H1 (cell line): ENCODE data around the gene STARD13. TPM values are rescaled to one million over a fixed set of nuclear protein-coding genes. Genes with fewer than 3 reads are reported as not detected.

Experiments used
- CTCF ChIA-PET: fragments of 300-600 bp; sonication (Branson Sonifier 250); formaldehyde crosslinking; loops from one replicate; lab custom pipeline; 2021; ENCODE audit not compliant: partially characterized antibody; lab: Charles Lee
- POLR2A ChIA-PET: fragments of 300-600 bp; sonication (Branson Sonifier 250); formaldehyde crosslinking; loops from one replicate; lab custom pipeline; 2021; ENCODE audit warnings: inconsistent platforms; ENCODE audit not compliant: partially characterized antibody; lab: Charles Lee
- DNase-seq, 2 experiments: peaks; one replicate each; pipeline versions ENCODE4 v3.0.0 to v3.0.0-alpha.2; 2010 to 2022; ENCODE audit warnings: low spot score in 2 of 2, low read depth in 1 of 2, mixed read lengths in 1 of 2
- FAIRE-seq: peaks from 2 replicates; lab custom pipeline; 2011; peaks lifted over from hg19 to GRCh38; lab: Jason Lieb, UNC
- H2AFZ ChIP-seq: 2 replicates; pipeline ENCODE4 v1.8.1; 2012; ENCODE audit warnings: low read length, inconsistent platforms
- H2AK5ac ChIP-seq: 2 replicates; pipeline ENCODE4 v1.6.1; 2013; ENCODE audit warnings: low read depth, low read length
- H2BK120ac ChIP-seq: replicated peaks from 2 replicates; pipeline ENCODE3; 2013; ENCODE audit warnings: low read depth, low read length, inconsistent platforms
- H2BK12ac ChIP-seq: 2 replicates; pipeline ENCODE4 v1.6.1; 2013; ENCODE audit warnings: low read depth, low read length
- H2BK15ac ChIP-seq: 2 replicates; pipeline ENCODE4 v1.6.1; 2013; ENCODE audit warnings: low read length
- H2BK20ac ChIP-seq: 2 replicates; pipeline ENCODE4 v1.6.1; 2013; ENCODE audit warnings: low read length
- H2BK5ac ChIP-seq: 2 replicates; pipeline ENCODE4 v1.6.1; 2013; ENCODE audit warnings: low read depth, low read length
- H3K14ac ChIP-seq: 2 replicates; pipeline ENCODE4 v1.6.1; 2013; ENCODE audit warnings: inconsistent platforms; ENCODE audit not compliant: insufficient read length
- H3K18ac ChIP-seq: 2 replicates; pipeline ENCODE4 v1.6.1; 2013; ENCODE audit warnings: low read length; ENCODE audit errors: extremely low read depth
- H3K23ac ChIP-seq: 2 replicates; pipeline ENCODE4 v1.6.1; 2013; ENCODE audit warnings: inconsistent platforms; ENCODE audit not compliant: insufficient read length
- H3K23me2 ChIP-seq: 2 replicates; pipeline ENCODE4 v1.6.1; 2013; ENCODE audit warnings: low read depth, low read length
- H3K27ac ChIP-seq: 2 replicates; pipeline ENCODE4 v1.6.1; 2011; ENCODE audit warnings: low read depth, low read length, inconsistent platforms
- H3K27me3 ChIP-seq, 4 experiments: replicated peaks in 1 of 4; 1 replicate in 1 of 4; 2 replicates in 3 of 4; pipeline versions ENCODE4 v1.6.1 to v1.8.1; 2011 to 2013; ENCODE audit warnings: low read length in 3 of 4, mild to moderate bottlenecking in 3 of 4, inconsistent platforms in 2 of 4, mixed read lengths in 2 of 4, moderate library complexity in 1 of 4; ENCODE audit not compliant: control insufficient read depth in 3 of 4, insufficient read depth in 3 of 4; ENCODE audit errors: extremely low read depth in 1 of 4
- H3K36me3 ChIP-seq, 4 experiments: 2 replicates each; pipeline versions ENCODE4 v1.6.1 to v1.8.1; 2011 to 2013; ENCODE audit warnings: mild to moderate bottlenecking in 4 of 4, low read length in 3 of 4, moderate library complexity in 2 of 4, control low read depth in 1 of 4, inconsistent platforms in 1 of 4; ENCODE audit not compliant: insufficient read depth in 4 of 4, control insufficient read depth in 2 of 4
- H3K4ac ChIP-seq: replicated peaks from 2 replicates; pipeline ENCODE3; 2013; ENCODE audit warnings: low read length, low read depth, mixed read lengths, inconsistent platforms; ENCODE audit not compliant: insufficient read length
- H3K4me1 ChIP-seq, 4 experiments: replicated peaks in 1 of 4; 1 replicate in 1 of 4; 2 replicates in 3 of 4; pipeline versions ENCODE4 v1.6.1 to v1.8.1; 2011 to 2013; ENCODE audit warnings: low read length in 3 of 4, inconsistent platforms in 2 of 4, mixed read lengths in 1 of 4; ENCODE audit not compliant: insufficient read depth in 4 of 4, control insufficient read depth in 3 of 4
- H3K4me2 ChIP-seq, 2 experiments: 2 replicates each; pipeline versions ENCODE4 v1.6.1 to v1.8.1; 2011 to 2013; ENCODE audit warnings: low read depth in 2 of 2, low read length in 2 of 2, control low read depth in 1 of 2, inconsistent platforms in 1 of 2, mild to moderate bottlenecking in 1 of 2; ENCODE audit not compliant: insufficient read depth in 1 of 2
- H3K4me3 ChIP-seq, 4 experiments: fragments of 200-600, 300-600 bp in 1 of 4; sonication (generic), shearing (Covaris generic), sonication (Bioruptor Twin) in 1 of 4; 2 replicates each; pipeline versions ENCODE4 v1.5.1 to v1.8.1; 2011 to 2016; ENCODE audit warnings: low read length in 4 of 4, low read depth in 3 of 4, control low read depth in 2 of 4, inconsistent platforms in 2 of 4, mild to moderate bottlenecking in 2 of 4, mixed read lengths in 1 of 4, moderate library complexity in 1 of 4; ENCODE audit not compliant: insufficient read depth in 2 of 4; ENCODE audit errors: extremely low read depth in 1 of 4
- H3K56ac ChIP-seq: replicated peaks from 2 replicates; pipeline ENCODE3; 2013; ENCODE audit warnings: low read depth, mild to moderate bottlenecking, mixed read lengths, low read length, inconsistent platforms; ENCODE audit not compliant: insufficient read length
- H3K79me1 ChIP-seq: 2 replicates; pipeline ENCODE4 v1.6.1; 2013; ENCODE audit warnings: low read depth, low read length, control low read depth
- H3K79me2 ChIP-seq, 2 experiments: 2 replicates each; pipeline versions ENCODE4 v1.6.1 to v1.8.1; 2012 to 2013; ENCODE audit warnings: low read length in 2 of 2, mild to moderate bottlenecking in 2 of 2, inconsistent platforms in 1 of 2; ENCODE audit not compliant: insufficient read depth in 2 of 2, control insufficient read depth in 1 of 2
- H3K9ac ChIP-seq, 4 experiments: replicated peaks in 1 of 4; 1 replicate in 1 of 4; 2 replicates in 3 of 4; pipeline versions ENCODE4 v1.6.1 to v1.8.1; 2011 to 2013; ENCODE audit warnings: low read depth in 3 of 4, low read length in 3 of 4, control low read depth in 2 of 4, mild to moderate bottlenecking in 2 of 4, moderate library complexity in 2 of 4, inconsistent platforms in 1 of 4; ENCODE audit errors: extremely low read depth in 1 of 4
- H3K9me3 ChIP-seq, 2 experiments: 2 replicates each; pipeline versions ENCODE4 v1.6.1 to v1.8.1; 2012 to 2013; ENCODE audit warnings: mild to moderate bottlenecking in 2 of 2, moderate library complexity in 2 of 2, control low read depth in 1 of 2, inconsistent platforms in 1 of 2, low read depth in 1 of 2, low read length in 1 of 2, mixed read lengths in 1 of 2; ENCODE audit not compliant: insufficient read depth in 2 of 2
- H4K20me1 ChIP-seq, 2 experiments: replicated peaks in 1 of 2; 2 replicates each; pipeline versions ENCODE3 to v1.8.1; 2011 to 2013; ENCODE audit warnings: inconsistent platforms in 2 of 2, low read length in 2 of 2, mild to moderate bottlenecking in 1 of 2; ENCODE audit not compliant: insufficient read depth in 2 of 2, control insufficient read depth in 1 of 2
- H4K5ac ChIP-seq: 2 replicates; pipeline ENCODE4 v1.6.1; 2013; ENCODE audit warnings: low read length, low read depth, mixed read lengths, inconsistent platforms; ENCODE audit not compliant: insufficient read length
- H4K8ac ChIP-seq: 2 replicates; pipeline ENCODE4 v1.8.0; 2013; ENCODE audit warnings: mild to moderate bottlenecking, moderate library complexity, low read length, inconsistent platforms; ENCODE audit not compliant: insufficient read depth; ENCODE audit errors: extremely low read depth
- H4K91ac ChIP-seq: replicated peaks from 2 replicates; pipeline ENCODE3; 2013; ENCODE audit warnings: low read length, mixed read lengths, inconsistent platforms; ENCODE audit not compliant: insufficient read length
- CBX5 ChIP-seq: fragments of 300-800, 300-1000 bp; sonication (generic); IDR thresholded peaks from 2 replicates; pipeline ENCODE4 v1.7.1; 2016; ENCODE audit warnings: antibody characterized with exemption, low read length, low read depth
- CEBPB ChIP-seq: IDR thresholded peaks from 2 replicates; pipeline ENCODE4 v1.6.1; 2012; ENCODE audit warnings: low read depth, low read length
- E2F6 ChIP-seq: IDR thresholded peaks from 2 replicates; pipeline ENCODE4 v1.6.1; 2012; ENCODE audit warnings: inconsistent platforms
- JUND ChIP-seq: IDR thresholded peaks from 2 replicates; pipeline ENCODE4 v1.6.1; 2011; ENCODE audit warnings: mild to moderate bottlenecking, improper control_type of control experiment, low read length
- PHF8 ChIP-seq: fragments of 200-600 bp; sonication (generic); conservative IDR thresholded peaks from 2 replicates; pipeline ENCODE4 v1.7.1; 2012; ENCODE audit warnings: low read depth, mild to moderate bottlenecking, inconsistent platforms, low read length, moderate library complexity
- POLR2AphosphoS5 ChIP-seq: IDR thresholded peaks from 2 replicates; pipeline ENCODE4 v1.6.1; 2011; ENCODE audit warnings: low read depth, low read length
- RFX5 ChIP-seq: IDR thresholded peaks from 2 replicates; pipeline ENCODE4 v1.6.1; 2011; ENCODE audit warnings: low read depth, low read length, improper control_type of control experiment, borderline replicate concordance
- RNF2 ChIP-seq: fragments of 200-900, 300-1000 bp; sonication (generic); IDR thresholded peaks from 2 replicates; pipeline ENCODE4 v1.7.1; 2016; ENCODE audit warnings: borderline replicate concordance, low read depth, mild to moderate bottlenecking, antibody characterized with exemption, low read length; ENCODE audit not compliant: poor library complexity, severe bottlenecking; ENCODE audit errors: missing control alignments
- SAP30 ChIP-seq: fragments of 300-600 bp; sonication (generic); IDR thresholded peaks from 2 replicates; pipeline ENCODE4 v1.7.1; 2012; ENCODE audit warnings: low read length, moderate library complexity, mild to moderate bottlenecking, inconsistent platforms; ENCODE audit not compliant: insufficient read depth, insufficient replicate concordance
- TAF1 ChIP-seq: IDR thresholded peaks from 2 replicates; pipeline ENCODE4 v1.6.1; 2011; ENCODE audit warnings: mild to moderate bottlenecking, low read depth, low read length
- WGBS, 2 experiments: shearing (Covaris generic) in 1 of 2; methylation state at CpG; one replicate each; pipeline versions ENCODE4 v1.1.6 to v1.1.7; 2013 to 2015; ENCODE audit warnings: low lambda C conversion rate in 2 of 2, mixed read lengths in 2 of 2, inconsistent platforms in 1 of 2, low coverage in 1 of 2, missing lambda C conversion rate in 1 of 2; ENCODE audit not compliant: insufficient replicate concordance in 2 of 2, insufficient coverage in 1 of 2, insufficient read length in 1 of 2; ENCODE audit errors: extremely low coverage in 1 of 2, missing lambda C conversion rate in 1 of 2; 5-methylcytosine and 5-hydroxymethylcytosine counted together
- polyA plus RNA-seq, 7 experiments: library from polyadenylated mRNA; depleted of rRNA in 3 of 7; stranded (reverse) in 5 of 7; unstranded in 2 of 7; fragments of >200 nt in 5 of 7; fragments of 200-250 nt in 2 of 7; gene quantifications; 1 replicate in 5 of 7; 2 replicates in 1 of 7; 4 replicates in 1 of 7; pipeline versions ENCODE4 v1.2.1 to v1.2.3, GENCODE V29; 2011 to 2013; ENCODE audit warnings: missing spikeins in 2 of 7, mixed read lengths in 2 of 7
- total RNA-seq: library from RNA; stranded (reverse); fragmentation: NEBNext Ultra II Directional; extraction: Animal tissue kit (Norgen Biotek cat#: 25700); gene quantifications from 2 replicates; pipeline ENCODE4 v1.2.1, GENCODE V29; 2021
- TF ChIP-seq, protein P1 (sequence below), 3 experiments: IDR thresholded peaks; 1 replicate in 2 of 3; 2 replicates in 1 of 3; pipeline versions ENCODE4 v1.5.1 to v1.6.1; 2011; ENCODE audit warnings: low read length in 3 of 3, mild to moderate bottlenecking in 3 of 3, inconsistent platforms in 2 of 3, low read depth in 1 of 3, moderate library complexity in 1 of 3; ENCODE audit not compliant: insufficient read depth in 1 of 3; ENCODE audit errors: control extremely low read depth in 1 of 3

The STARD13 gene
- total and polyA plus RNA-seq, 2 of the 8 experiments (the other 6 are each of a cell fraction or from before 2014, with no cell fraction given): 0.82 to 2.9 TPM

DNA sequence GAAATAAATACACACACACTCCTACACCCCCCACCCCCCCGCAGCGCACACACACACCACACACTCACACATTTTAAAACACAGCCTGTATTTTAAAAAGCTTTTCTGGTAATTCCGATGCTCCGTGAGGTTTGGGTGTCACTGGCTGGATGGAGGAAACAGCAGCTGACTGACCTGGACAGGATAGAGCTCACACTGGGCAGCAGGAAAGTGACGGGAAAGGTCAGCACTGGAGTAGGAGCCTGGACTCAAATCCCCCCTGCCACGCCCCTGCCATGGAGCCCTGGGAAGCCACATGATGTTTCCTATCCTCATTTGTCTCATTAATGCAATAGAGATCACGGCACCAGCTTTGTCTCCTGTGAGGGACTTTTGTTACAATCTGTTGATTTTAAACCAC lies 49.3 kb upstream of the STARD13 start:
- no peak overlapping the region for H3K9ac ChIP-seq
- H3K27ac ChIP-seq: no peak overlapping the region
- H3K9me3 ChIP-seq: no peaks in the 10 kb centered on the region
- no peaks in the 10 kb centered on the region for H3K23me2 ChIP-seq
- no peak overlapping the region for H2BK15ac ChIP-seq
- DNase-seq (no peak), FAIRE-seq (no peak)
- no peak overlapping the region for H2BK20ac ChIP-seq
- H3K4me1 ChIP-seq: peaks cover 0 to 2% (median 0%) of the 10 kb centered on the region in 4 experiments; a peak in 1 of 7 replicates
- H3K36me3 ChIP-seq: no peaks in the 10 kb centered on the region
- H3K56ac ChIP-seq: no peak overlapping the region
- H3K79me1 ChIP-seq: no peaks in the 10 kb centered on the region
- no peak overlapping the region for H3K23ac ChIP-seq
- WGBS, 2 experiments: 92% methylated on average over 7 of the region's 7 CpGs; no CpG with 5 or more reads in 1 of the 2 experiments
- H2AK5ac ChIP-seq: no peak overlapping the region
- no peak overlapping the region for H4K8ac ChIP-seq
- no peaks in the 10 kb centered on the region for H3K27me3 ChIP-seq
- H3K14ac ChIP-seq: no peak overlapping the region
- ChIA-PET CTCF (interaction anchor here (0.7 to 1.5 kb wide), 3 partner anchors 9 to 720 kb away, joined by 3 to 6 read pairs (median 3); no protein-coding TSS in a partner anchor), POLR2A (no interaction called here)
- H4K5ac ChIP-seq: no peak overlapping the region
- no peak overlapping the region for H3K18ac ChIP-seq
- H3K4ac ChIP-seq: no peak overlapping the region
- H2BK5ac ChIP-seq: no peak overlapping the region
- no peak overlapping the region for H2AFZ ChIP-seq
- H3K4me2 ChIP-seq: no peak overlapping the region
- no peak overlapping the region for H3K4me3 ChIP-seq
- H4K91ac ChIP-seq: no peak overlapping the region
- no peak overlapping the region for H2BK120ac ChIP-seq
- H2BK12ac ChIP-seq: no peak overlapping the region
- no peaks in the 10 kb centered on the region for H3K79me2 ChIP-seq
- H4K20me1 ChIP-seq: no peaks in the 10 kb centered on the region
- TF ChIP-seq JUND (no peak), RNF2 (no peak), SAP30 (no peak), CEBPB (no peak), RFX5 (no peak), POLR2AphosphoS5 (no peak), CBX5 (no peak), PHF8 (no peak), TAF1 (no peak), E2F6 (no peak)
- TF ChIP-seq, protein P1, sequence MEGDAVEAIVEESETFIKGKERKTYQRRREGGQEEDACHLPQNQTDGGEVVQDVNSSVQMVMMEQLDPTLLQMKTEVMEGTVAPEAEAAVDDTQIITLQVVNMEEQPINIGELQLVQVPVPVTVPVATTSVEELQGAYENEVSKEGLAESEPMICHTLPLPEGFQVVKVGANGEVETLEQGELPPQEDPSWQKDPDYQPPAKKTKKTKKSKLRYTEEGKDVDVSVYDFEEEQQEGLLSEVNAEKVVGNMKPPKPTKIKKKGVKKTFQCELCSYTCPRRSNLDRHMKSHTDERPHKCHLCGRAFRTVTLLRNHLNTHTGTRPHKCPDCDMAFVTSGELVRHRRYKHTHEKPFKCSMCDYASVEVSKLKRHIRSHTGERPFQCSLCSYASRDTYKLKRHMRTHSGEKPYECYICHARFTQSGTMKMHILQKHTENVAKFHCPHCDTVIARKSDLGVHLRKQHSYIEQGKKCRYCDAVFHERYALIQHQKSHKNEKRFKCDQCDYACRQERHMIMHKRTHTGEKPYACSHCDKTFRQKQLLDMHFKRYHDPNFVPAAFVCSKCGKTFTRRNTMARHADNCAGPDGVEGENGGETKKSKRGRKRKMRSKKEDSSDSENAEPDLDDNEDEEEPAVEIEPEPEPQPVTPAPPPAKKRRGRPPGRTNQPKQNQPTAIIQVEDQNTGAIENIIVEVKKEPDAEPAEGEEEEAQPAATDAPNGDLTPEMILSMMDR (IDR thresholded peaks at IDR 0.05; ENCODE audit: control extremely low read depth in 1 of 3, insufficient read depth in 1 of 3, low read depth in 1 of 3, low read length in 3 of 3): no peak
